ENCODE measurements around the gene EEF1AKMT2.
A peak's percentile ranks its signal among the peaks of the same experiment; 100 is the strongest.

The EEF1AKMT2 gene

GRCh38 chr10:124736491-124737136 is 55.1 kb downstream of the EEF1AKMT2 start:
- peaks cover 22% of the 10 kb centered on the region for H3K4me1 ChIP-seq (ENCODE audit: control insufficient read depth, insufficient read depth, low read depth, low read length)

GRCh38 chr10:124735491-124736286 is 56.0 kb downstream of the EEF1AKMT2 start:
- Histone ChIP-seq H2BK5ac (ENCODE audit: low read depth, low read length, poor library complexity, severe bottlenecking) (no peak overlapping the region), H3K27ac (ENCODE audit: low read length, poor library complexity, severe bottlenecking) (no peak overlapping the region), H3K36me3 (ENCODE audit: control insufficient read depth in 1 of 2, insufficient read depth in 2 of 2, low read depth in 1 of 2, low read length in 2 of 2) (peaks cover 0 to 21% of the 10 kb centered on the region in 2 experiments), H3K27me3 (ENCODE audit: control insufficient read depth in 1 of 2, insufficient read depth in 1 of 2, low read length in 2 of 2) (no peaks in the 10 kb centered on the region), H3K9ac (ENCODE audit: low read length) (peak overlapping the region; percentile 38), H4K8ac (ENCODE audit: low read length) (no peak overlapping the region), H3K79me1 (replicated peaks; ENCODE audit: low read length, poor library complexity, severe bottlenecking) (peaks cover 60% of the 10 kb centered on the region), H3K23ac (ENCODE audit: low read length in 2 of 2) (no peak overlapping the region), H3K4me2 (ENCODE audit: low read length, poor library complexity, severe bottlenecking) (no peak overlapping the region), H2AFZ (ENCODE audit: low read depth, low read length) (no peak overlapping the region), H3K4me1 (ENCODE audit: control insufficient read depth, insufficient read depth, low read depth, low read length) (peaks cover 21% of the 10 kb centered on the region), H2BK120ac (ENCODE audit: low read depth, low read length) (peak overlapping the region; percentile 74), H3K4ac (ENCODE audit: low read depth in 1 of 2, low read length in 2 of 2) (no peak overlapping the region), H3K4me3 (ENCODE audit: insufficient read depth in 1 of 2, low read depth in 1 of 2, low read length in 2 of 2) (peak overlapping the region in 1 of 2 experiments; percentile 46), H3K14ac (ENCODE audit: low read length in 2 of 2) (peak overlapping the region in 1 of 2 experiments; percentile 50), H2BK15ac (ENCODE audit: low read depth, poor library complexity, severe bottlenecking) (no peak overlapping the region), H2AK5ac (ENCODE audit: low read length, severe bottlenecking) (no peak overlapping the region), H3K9me3 (ENCODE audit: control insufficient read depth, low read length) (no peaks in the 10 kb centered on the region), H2BK12ac (ENCODE audit: low read length in 2 of 2) (no peak overlapping the region), H3K18ac (ENCODE audit: low read depth in 1 of 2, low read length in 2 of 2) (peak overlapping the region in 1 of 2 experiments; percentile 29), H4K91ac (ENCODE audit: low read length) (no peak overlapping the region)
- no peak for DNase-seq
- 97% methylated on average over 15 of the region's 15 CpGs for WGBS

More at GRCh38 chr10:124736491-124737136, 55.1 kb downstream of the EEF1AKMT2 start:
- Histone ChIP-seq H3K18ac (ENCODE audit: low read depth in 1 of 2, low read length in 2 of 2) (peak overlapping the region; percentile 34 to 35), H3K14ac (ENCODE audit: low read length in 2 of 2) (peak overlapping the region in 1 of 2 experiments; percentile 45), H3K9ac (ENCODE audit: low read length) (peak overlapping the region; percentile 38), H3K27ac (ENCODE audit: low read length, poor library complexity, severe bottlenecking) (no peak overlapping the region), H4K8ac (ENCODE audit: low read length) (peak overlapping the region; percentile 48), H3K79me1 (replicated peaks; ENCODE audit: low read length, poor library complexity, severe bottlenecking) (peaks cover 55% of the 10 kb centered on the region), H2BK5ac (ENCODE audit: low read depth, low read length, poor library complexity, severe bottlenecking) (no peak overlapping the region), H2AK5ac (ENCODE audit: low read length, severe bottlenecking) (no peak overlapping the region), H3K4ac (ENCODE audit: low read depth in 1 of 2, low read length in 2 of 2) (peak overlapping the region in 1 of 2 experiments; percentile 48), H3K9me3 (ENCODE audit: control insufficient read depth, low read length) (no peaks in the 10 kb centered on the region), H2BK15ac (ENCODE audit: low read depth, poor library complexity, severe bottlenecking) (peak overlapping the region; percentile 63), H3K36me3 (ENCODE audit: control insufficient read depth in 1 of 2, insufficient read depth in 2 of 2, low read depth in 1 of 2, low read length in 2 of 2) (peaks cover 0 to 19% of the 10 kb centered on the region in 2 experiments), H3K23ac (ENCODE audit: low read length in 2 of 2) (no peak overlapping the region), H2AFZ (ENCODE audit: low read depth, low read length) (no peak overlapping the region), H3K4me2 (ENCODE audit: low read length, poor library complexity, severe bottlenecking) (no peak overlapping the region), H3K27me3 (ENCODE audit: control insufficient read depth in 1 of 2, insufficient read depth in 1 of 2, low read length in 2 of 2) (no peaks in the 10 kb centered on the region), H2BK12ac (ENCODE audit: low read length in 2 of 2) (peak overlapping the region in 1 of 2 experiments; percentile 51), H4K91ac (ENCODE audit: low read length) (peak overlapping the region; percentile 44), H3K4me3 (ENCODE audit: insufficient read depth in 1 of 2, low read depth in 1 of 2, low read length in 2 of 2) (peak overlapping the region in 1 of 2 experiments; percentile 46), H2BK120ac (ENCODE audit: low read depth, low read length) (no peak overlapping the region)
- 80% methylated on average over 11 of the region's 11 CpGs for WGBS
- DNase-seq, result peak; percentile 83

- no peak for DNase-seq
- Histone ChIP-seq H3K4me2 (ENCODE audit: low read length, poor library complexity, severe bottlenecking) (no peak overlapping the region), H2BK12ac (ENCODE audit: low read length in 2 of 2) (peak overlapping the region; percentile 6 to 76), H3K9me3 (ENCODE audit: control insufficient read depth, low read length) (no peaks in the 10 kb centered on the region), H2AFZ (ENCODE audit: low read depth, low read length) (no peak overlapping the region), H3K27me3 (ENCODE audit: control insufficient read depth in 1 of 2, insufficient read depth in 1 of 2, low read length in 2 of 2) (no peaks in the 10 kb centered on the region), H3K4me1 (ENCODE audit: control insufficient read depth, insufficient read depth, low read depth, low read length) (peaks cover 19% of the 10 kb centered on the region), H3K18ac (ENCODE audit: low read depth in 1 of 2, low read length in 2 of 2) (peak overlapping the region in 1 of 2 experiments; percentile 54), H3K27ac (ENCODE audit: low read length, poor library complexity, severe bottlenecking) (no peak overlapping the region), H3K36me3 (ENCODE audit: control insufficient read depth in 1 of 2, insufficient read depth in 2 of 2, low read depth in 1 of 2, low read length in 2 of 2) (peaks cover 0 to 21% of the 10 kb centered on the region in 2 experiments), H4K91ac (ENCODE audit: low read length) (peak overlapping the region; percentile 5), H3K14ac (ENCODE audit: low read length in 2 of 2) (peak overlapping the region in 1 of 2 experiments; percentile 28), H4K8ac (ENCODE audit: low read length) (no peak overlapping the region), H2AK5ac (ENCODE audit: low read length, severe bottlenecking) (no peak overlapping the region), H3K4ac (ENCODE audit: low read depth in 1 of 2, low read length in 2 of 2) (peak overlapping the region; percentile 17 to 78), H2BK15ac (ENCODE audit: low read depth, poor library complexity, severe bottlenecking) (peak overlapping the region; percentile 58), H3K9ac (ENCODE audit: low read length) (no peak overlapping the region), H3K23ac (ENCODE audit: low read length in 2 of 2) (peak overlapping the region in 1 of 2 experiments; percentile 77), H3K79me1 (replicated peaks; ENCODE audit: low read length, poor library complexity, severe bottlenecking) (peaks cover 58% of the 10 kb centered on the region), H3K4me3 (ENCODE audit: insufficient read depth in 1 of 2, low read depth in 1 of 2, low read length in 2 of 2) (no peak overlapping the region), H2BK5ac (ENCODE audit: low read depth, low read length, poor library complexity, severe bottlenecking) (no peak overlapping the region), H2BK120ac (ENCODE audit: low read depth, low read length) (peak overlapping the region; percentile 12)
- 95% methylated on average over 16 of the region's 16 CpGs for WGBS
Measured at GRCh38 chr10:124734311-124735166, 57.1 kb downstream of the EEF1AKMT2 start.

Data from mesenchymal stem cell (in vitro differentiated cells and primary cell).